NCI-H2107 treated with DMSO at 0.1 percent for 48 hours (cell line): ENCODE results near the gene DPYSL5.

Experiments
- DNase-seq: peaks from one replicate; lab custom pipeline; 2025; ENCODE audit not compliant: unreplicated experiment; lab: John Stamatoyannopoulos, UW

Gene DPYSL5

GRCh38 chr2:26986576-26986975 is 138.6 kb downstream of the DPYSL5 start:
- DNase-seq = no peak

GRCh38 chr2:26988058-26988860 is 140.3 kb downstream of the DPYSL5 start:
- no peak for DNase-seq

- DNase-seq = no peak
Observed at GRCh38 chr2:26989156-26989555, 141.2 kb downstream of the DPYSL5 start.

GRCh38 chr2:26991717-26992116 is 143.8 kb downstream of the DPYSL5 start:
- DNase-seq = no peak

GRCh38 chr2:26993768-26994167 is 145.8 kb downstream of the DPYSL5 start:
- DNase-seq = no peak

GRCh38 chr2:26994983-26995382 is 147.1 kb downstream of the DPYSL5 start:
- DNase-seq = no peak

- no peak for DNase-seq
Observed at GRCh38 chr2:26997394-26997793, 149.5 kb downstream of the DPYSL5 start.

- DNase-seq = no peak
Observed at GRCh38 chr2:26998323-26998722, 150.4 kb downstream of the DPYSL5 start.
